ENCODE results near the gene BEX2. TPM values are rescaled to one million over a fixed set of nuclear protein-coding genes. Genes with fewer than 3 reads are reported as not detected.

BEX2 gene
- total RNA-seq, 1 donor from 2014 or later = 1.3 TPM

- intact Hi-C loops (cut with micrococcal nuclease) = no loop called here
- no peak for ATAC-seq
Measured at GRCh38 chrX:103275947-103276567, 34.7 kb downstream of the BEX2 start.

GRCh38 chrX:103274284-103274683 lies 36.5 kb downstream of the BEX2 start:
- no peak for ATAC-seq
- intact Hi-C loops (cut with micrococcal nuclease) = no loop called here
- DNase-seq = no peak

More at GRCh38 chrX:103275947-103276567, 34.7 kb downstream of the BEX2 start:
- no peak for DNase-seq

Other genes starting within 250 kb of the BEX2 start
- 0.50 TPM for gene BEX1, start 246.8 kb downstream of the BEX2 start, total RNA-seq
- gene NXF3, start 217.8 kb downstream of the BEX2 start, total RNA-seq = 0.20 TPM
- gene BEX4, start 95.9 kb downstream of the BEX2 start, total RNA-seq = 29.6 TPM
- 37.5 TPM for gene TCEAL8, start 55.8 kb downstream of the BEX2 start, total RNA-seq
- gene TCEAL5, start 34.2 kb downstream of the BEX2 start, total RNA-seq = 0.22 TPM
- gene TCEAL7, start 19.2 kb upstream of the BEX2 start, total RNA-seq = 4.0 TPM
- gene TCEAL9, start 45.5 kb upstream of the BEX2 start, total RNA-seq = 18.4 TPM
- 147 TPM for gene BEX3, start 65.5 kb upstream of the BEX2 start, total RNA-seq
- gene RAB40A, start 208.5 kb upstream of the BEX2 start, total RNA-seq = 0.10 TPM

All from left ventricle myocardium superior (tissue), 1 donor.